Fibroblast of skin of left biceps (primary cell): ENCODE measurements around the gene CRTAP.
A peak's percentile ranks its signal among the peaks of the same experiment; 100 is the strongest.
"Not testable (repeated sequence)": the region's sequence is repeated elsewhere in the genome, so short reads cannot be mapped to it uniquely, and the experiment has no call there.

Source experiments
- DNase-seq, 2 experiments: peaks; one replicate each; pipeline ENCODE4 v3.0.0-alpha.2; 2013; ENCODE audit warnings: low read depth in 2 of 2

The CRTAP gene

GRCh38 chr3:33099701-33100100, 14.1 kb upstream of the CRTAP start:
- DNase-seq: no peak

DNA sequence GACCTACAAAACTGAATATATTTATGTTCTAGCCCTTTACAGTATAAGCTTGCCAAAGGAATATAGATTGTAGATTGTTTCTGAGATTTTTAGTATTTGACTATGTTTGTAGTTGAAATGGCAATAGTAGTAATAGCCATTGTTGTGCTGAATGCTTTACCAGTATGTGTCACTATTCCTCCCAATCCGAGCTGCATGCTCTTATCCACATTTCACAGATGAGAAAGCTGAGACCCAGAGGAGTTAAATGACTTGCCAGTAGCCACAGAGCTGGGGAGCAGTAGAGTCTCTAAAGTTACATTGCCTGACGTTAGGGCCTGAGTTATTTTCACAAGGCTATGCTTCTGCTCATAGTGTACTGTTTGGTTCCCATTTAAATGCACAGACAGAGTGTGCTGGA, 13.6 kb upstream of the CRTAP start:
- DNase-seq: no peak

GRCh38 chr3:33103034-33103433, 10.8 kb upstream of the CRTAP start:
- no peak for DNase-seq

DNA sequence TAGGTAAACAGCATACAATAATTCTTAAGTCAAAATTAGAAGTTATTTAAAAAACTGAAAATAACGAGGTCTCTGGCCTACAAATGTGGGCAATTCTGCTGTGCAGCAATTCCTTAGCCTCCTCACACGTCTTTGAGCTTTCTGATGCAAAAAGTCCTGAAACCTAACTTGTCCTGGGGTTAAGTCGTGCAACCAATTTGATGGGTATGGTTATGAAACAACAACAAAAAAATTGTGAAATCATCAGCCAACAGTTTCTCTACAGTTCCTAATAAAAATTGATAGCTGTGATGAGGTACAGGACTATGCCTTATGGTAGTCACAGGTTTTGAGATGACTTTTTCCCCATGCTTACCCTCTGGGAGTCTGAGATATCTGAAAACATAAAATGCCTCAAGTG, 10.3 kb upstream of the CRTAP start:
- DNase-seq: no peak

DNA sequence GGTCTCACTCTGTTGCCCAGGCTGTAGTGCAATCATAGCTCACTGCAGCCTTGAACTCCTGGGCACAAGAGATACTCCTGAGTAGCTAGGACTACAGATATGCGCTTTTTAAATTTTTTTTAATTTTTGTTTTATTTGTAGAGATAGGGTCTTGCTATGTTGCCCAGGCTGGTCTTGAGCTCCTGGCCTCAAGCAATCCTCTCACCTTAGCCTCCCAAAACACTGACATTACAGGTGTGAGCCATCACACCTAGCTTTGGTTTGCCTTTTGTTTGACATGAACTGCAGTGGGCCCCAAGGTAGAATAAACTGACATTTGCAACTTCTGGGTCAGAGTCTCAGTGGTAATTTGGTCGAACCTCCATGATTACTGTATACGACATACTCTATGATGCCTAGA, 9.0 kb upstream of the CRTAP start:
- no peak for DNase-seq

DNA sequence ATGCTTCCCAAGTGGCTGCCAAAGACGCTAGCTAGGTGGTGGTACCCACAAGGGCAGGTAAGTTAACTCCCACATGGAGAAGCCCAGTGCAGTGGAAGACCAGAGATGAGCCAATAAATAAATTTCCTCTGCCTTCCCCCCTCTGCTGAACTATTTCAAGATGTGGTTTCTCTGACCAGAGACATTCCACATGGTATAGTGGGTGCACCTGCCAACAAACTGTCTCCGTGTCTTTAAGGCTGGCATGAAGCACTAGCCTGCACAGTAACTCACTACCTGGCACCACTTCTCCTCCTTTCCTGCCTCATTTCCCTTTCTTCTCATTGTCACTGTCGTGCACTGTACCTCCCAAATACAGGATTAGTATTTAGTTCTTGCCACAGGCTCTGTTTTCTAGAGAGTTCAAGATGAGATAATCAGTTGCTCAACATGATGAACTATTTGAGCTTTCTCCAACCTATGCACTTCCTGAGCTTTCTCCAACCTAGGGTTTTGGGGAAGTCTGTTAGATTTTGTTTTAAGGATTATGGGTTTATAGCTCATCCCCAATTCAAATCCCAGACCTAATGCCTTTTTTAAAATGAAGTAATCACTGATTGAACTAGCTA, 8.4 kb upstream of the CRTAP start:
- DNase-seq: no peak

GRCh38 chr3:33106854-33107253, 7.0 kb upstream of the CRTAP start:
- DNase-seq: not testable (repeated sequence)

- no peak for DNase-seq
Measured at GRCh38 chr3:33111581-33111980, 2.2 kb upstream of the CRTAP start.

GRCh38 chr3:33114622-33115023, 809 bp downstream of the CRTAP start:
- no peak for DNase-seq

GRCh38 chr3:33115024-33115768, 1.4 kb downstream of the CRTAP start:
- DNase-seq: no peak

- DNase-seq: no peak
Measured at GRCh38 chr3:33117461-33117860, 3.6 kb downstream of the CRTAP start.

- DNase-seq: no peak
Measured at GRCh38 chr3:33119891-33120290, 6.1 kb downstream of the CRTAP start.

DNA sequence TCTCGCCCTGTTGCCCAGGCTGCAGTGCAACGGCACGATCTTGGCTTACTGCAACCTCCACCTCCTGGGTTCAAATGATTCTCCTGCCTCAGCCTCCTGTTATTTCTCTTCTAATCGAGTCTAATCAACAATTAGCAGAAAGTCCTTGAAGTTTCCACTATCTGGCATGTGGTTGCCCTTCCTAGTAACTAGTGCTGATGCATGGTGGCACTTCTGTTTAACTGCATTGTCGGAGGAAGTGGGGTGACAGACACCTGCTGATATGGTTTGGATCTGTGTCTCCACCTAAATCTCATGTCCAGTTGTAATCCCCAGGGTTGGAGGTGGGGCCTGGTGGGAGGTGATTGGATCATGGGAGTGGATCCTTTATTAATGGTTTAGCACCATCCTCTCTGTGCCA, 9.2 kb downstream of the CRTAP start:
- DNase-seq: no peak

GRCh38 chr3:33124638-33125037, 10.8 kb downstream of the CRTAP start:
- DNase-seq: no peak

GRCh38 chr3:33125840-33126239, 12.0 kb downstream of the CRTAP start:
- no peak for DNase-seq

DNA sequence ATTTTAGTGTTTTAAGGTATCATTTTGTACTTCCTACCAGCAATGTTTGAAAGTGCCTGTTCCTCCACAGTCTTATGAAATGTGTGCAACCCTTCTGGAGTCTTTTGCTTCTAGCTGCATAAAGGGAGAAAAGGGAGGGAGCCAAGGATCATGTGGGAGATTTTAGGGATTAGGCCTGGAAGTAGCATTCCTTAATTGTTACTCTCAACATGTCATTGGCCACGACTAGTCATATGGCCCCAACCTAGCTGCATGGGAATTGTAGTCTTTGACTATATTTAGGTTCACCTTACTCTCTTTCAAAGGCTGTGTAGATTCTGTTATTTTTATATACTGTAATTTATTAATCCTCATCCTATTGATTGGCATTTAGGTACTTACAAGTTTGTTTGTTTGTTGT, 14.9 kb downstream of the CRTAP start:
- no peak for DNase-seq

DNA sequence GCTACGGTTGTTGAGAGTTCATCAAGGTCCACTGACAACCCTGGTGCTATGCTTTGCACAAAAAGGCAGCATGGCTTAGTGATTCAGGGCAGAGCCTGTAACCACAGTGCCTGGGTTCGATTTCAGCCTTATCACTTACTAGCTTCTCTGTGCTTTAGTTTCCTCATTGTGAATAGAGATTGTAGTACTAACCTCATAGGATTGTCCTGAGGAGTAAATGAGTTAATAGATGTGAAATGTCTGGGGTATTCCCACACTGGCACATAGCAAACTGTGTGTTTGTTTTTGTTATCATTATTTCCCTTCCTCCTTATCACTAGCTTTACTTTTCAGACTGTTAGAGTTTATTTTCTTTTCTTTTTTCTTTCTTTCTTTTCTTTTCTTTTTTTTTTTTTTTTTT, 16.3 kb downstream of the CRTAP start:
- no peak for DNase-seq

- DNase-seq: peak; percentile 33 to 43
Measured at GRCh38 chr3:33131331-33132018, 17.7 kb downstream of the CRTAP start.

- DNase-seq: no peak
Measured at GRCh38 chr3:33132019-33132360, 18.2 kb downstream of the CRTAP start.

DNA sequence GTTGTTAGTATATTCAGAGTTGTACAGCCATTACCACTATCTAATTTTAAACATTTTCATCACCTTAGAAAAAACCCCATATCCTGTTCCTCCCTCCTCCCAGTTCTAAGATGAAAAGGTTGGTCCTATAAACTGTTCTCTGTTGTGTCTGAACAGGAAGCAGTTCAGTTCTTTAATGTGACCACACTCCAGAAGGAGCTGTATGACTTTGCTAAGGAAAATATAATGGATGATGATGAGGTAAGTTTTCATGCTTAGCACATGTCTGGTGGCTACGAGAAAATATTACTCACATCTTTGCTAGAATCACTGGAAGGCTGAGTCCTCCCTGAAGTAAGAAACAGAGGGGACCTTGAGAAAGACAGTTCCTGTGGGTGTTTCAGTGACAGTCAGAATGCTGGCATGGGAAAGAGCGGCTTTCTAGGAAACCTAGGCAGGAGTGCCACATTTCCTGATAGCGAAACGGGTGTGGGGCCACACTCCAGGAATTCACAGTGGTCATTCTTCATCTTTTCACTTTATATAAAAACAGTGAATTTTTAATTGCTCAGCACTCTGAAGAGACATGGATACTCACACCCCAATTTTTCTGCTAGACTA, 20.3 kb downstream of the CRTAP start:
- DNase-seq: no peak

GRCh38 chr3:33137691-33138090, 23.9 kb downstream of the CRTAP start:
- DNase-seq: no peak

DNA sequence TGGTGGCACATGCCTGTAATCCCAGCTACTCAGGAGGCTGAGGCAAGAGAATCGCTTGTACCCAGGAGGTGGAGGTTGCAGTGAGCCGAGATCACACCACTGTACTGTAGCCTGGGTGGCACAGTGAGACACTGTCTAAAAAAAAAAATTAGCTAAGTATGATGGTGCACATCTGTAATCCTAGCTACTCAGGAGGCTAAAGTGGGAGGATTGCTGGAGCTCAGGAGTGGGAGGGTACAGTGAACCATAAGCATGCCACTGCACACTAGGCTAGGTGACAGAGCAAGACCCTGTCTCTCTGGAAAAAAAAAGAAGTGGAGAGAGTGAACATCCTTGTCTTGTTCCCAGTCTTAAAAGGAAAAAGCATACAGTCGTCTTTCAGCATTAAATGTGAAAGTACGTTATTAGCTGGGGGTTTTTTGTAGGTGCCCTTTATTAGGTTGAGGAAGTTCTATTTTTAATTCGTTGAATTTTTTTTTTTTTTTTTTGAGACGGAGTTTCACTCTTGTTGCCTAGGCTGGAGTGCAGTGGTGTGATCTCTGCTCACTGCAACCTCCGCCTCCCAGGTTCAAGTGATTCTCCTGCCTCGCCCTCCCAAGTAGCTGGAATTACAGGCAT, 25.3 kb downstream of the CRTAP start:
- DNase-seq: not testable (repeated sequence)
